GOT3 (cell line): ENCODE results near the gene NAV1.
"Not testable (repeated sequence)": the region's sequence is repeated elsewhere in the genome, so short reads cannot be mapped to it uniquely, and the experiment has no call there.

ENCODE experiments used
- DNase-seq: peaks from one replicate; lab custom pipeline; 2025; ENCODE audit warnings: mixed read lengths; lab: John Stamatoyannopoulos, UW

The NAV1 gene

GRCh38 chr1:201504799-201505502 is 34.0 kb upstream of the NAV1 start:
- no peak for DNase-seq

DNA sequence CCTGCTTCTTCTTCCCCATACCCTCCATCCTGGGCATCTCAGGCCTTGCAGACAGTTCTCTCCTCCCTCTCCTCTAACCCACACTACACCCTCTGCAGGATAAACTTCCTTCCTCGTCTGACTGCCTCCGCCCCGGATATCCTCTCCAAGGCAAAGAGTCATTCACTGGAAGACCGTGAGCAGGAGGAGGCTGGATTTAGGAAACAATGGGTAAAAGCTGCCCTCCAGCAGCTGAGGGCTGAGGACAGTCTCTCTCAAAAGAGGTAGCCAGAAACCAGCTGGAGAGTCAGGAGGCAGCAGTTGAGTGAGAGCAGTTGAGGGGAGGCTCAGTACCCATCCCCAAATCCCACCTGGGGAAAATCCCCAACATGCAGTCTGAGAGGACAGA is 33.4 kb upstream of the NAV1 start:
- DNase-seq, result no peak

GRCh38 chr1:201506092-201506491 is 32.8 kb upstream of the NAV1 start:
- DNase-seq, result no peak

DNA sequence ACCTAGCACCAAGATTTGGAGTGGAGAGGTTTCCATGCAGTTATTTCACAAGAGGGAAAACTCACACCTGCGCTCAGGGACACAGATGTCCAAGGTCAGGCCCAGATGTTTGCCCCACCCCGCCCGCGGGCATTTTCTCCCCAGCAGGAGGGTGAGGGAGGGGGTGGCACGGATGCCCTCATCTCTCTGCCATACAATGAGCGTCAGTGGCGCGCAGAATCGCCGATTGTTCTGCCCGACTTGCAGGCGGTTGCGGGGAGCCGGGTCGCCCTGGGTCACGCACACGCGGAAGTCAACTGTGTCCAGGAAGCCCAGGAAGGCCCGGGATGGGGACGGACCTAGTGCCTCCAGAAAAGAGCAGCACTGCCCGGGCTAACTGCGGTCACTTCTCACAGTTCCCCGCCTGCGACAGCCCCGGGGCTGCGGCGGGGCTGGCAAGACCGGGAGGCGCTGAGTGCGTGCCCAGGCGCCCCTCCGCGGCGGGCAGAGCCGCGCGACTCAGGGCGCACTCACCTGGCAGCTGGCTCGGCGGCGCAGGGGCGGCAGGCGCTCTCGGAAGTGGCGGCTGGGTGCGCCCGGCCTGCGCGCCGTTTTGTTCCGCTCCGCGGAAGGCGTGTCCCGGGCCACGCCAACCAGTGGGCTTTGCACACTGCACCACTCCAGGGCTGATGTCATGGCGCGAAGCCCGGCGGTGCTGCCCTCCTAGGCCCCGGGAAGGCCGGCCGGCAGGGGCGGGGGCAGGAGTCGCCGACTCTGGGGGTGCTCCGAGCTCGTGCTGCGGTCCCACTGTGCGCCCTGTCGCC is 32.2 kb upstream of the NAV1 start, which contains the start of gene CSRP1:
TSS of gene CSRP1 (minus strand) at position 567 of the 803 bp plus-strand sequence. CDS start 10,820 bp downstream, outside the sequence.
- peak; percentile 97 for DNase-seq

DNA sequence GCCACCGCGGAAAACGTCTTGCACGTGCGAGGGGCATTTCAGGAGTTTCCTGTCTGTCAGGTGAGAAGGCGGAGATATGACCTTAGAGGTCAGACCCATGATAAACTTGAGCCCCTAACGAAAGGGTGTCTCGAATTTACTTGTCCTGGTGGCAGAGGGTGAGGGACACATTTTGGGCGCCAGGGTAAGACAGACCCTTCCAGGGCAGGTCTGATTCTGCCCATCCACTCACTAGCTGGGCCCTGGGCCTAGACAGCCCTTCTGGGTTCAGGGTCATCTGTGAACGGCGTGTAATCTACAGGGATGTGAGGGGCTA is 31.6 kb upstream of the NAV1 start:
- no peak for DNase-seq

- no peak for DNase-seq
Observed at GRCh38 chr1:201508809-201509208, 30.1 kb upstream of the NAV1 start.

DNA sequence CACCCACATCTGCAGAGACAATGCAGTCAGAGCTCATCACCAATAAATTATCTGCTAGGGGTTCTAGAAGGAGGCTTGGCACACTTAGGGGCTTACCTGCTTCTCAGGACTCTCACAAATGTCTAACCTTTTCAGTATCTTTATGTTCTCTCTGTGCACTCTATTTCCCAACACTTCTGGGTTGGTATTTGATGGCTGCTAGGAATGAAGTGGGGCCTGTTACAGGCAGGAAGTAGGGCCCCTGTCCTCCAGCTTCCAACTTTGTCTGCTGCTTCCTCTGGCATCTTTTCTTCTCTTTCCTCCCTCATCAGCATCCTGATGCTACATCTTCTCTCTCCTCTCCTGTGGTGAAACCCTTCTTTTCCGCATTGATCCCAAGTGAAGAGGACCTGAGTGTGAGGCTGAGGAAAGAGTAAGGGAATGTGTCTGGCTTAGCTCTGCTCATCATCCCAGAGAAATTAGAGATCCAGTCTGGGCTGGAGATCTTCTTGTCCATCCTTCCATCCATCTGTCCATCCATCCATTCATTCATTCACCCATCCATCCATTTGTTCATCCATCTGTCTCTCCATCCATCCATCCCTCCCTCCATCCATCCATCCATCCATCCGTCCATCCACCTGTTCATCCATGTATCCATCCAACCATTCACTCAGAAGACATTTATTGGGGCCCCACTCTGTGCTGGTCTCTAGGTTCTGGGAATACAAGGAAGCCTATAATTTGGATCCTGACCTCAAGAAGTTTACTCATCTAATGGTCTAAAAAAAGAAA is 29.1 kb upstream of the NAV1 start:
- no peak for DNase-seq

- no peak for DNase-seq
Observed at GRCh38 chr1:201510734-201511133, 28.2 kb upstream of the NAV1 start.

DNA sequence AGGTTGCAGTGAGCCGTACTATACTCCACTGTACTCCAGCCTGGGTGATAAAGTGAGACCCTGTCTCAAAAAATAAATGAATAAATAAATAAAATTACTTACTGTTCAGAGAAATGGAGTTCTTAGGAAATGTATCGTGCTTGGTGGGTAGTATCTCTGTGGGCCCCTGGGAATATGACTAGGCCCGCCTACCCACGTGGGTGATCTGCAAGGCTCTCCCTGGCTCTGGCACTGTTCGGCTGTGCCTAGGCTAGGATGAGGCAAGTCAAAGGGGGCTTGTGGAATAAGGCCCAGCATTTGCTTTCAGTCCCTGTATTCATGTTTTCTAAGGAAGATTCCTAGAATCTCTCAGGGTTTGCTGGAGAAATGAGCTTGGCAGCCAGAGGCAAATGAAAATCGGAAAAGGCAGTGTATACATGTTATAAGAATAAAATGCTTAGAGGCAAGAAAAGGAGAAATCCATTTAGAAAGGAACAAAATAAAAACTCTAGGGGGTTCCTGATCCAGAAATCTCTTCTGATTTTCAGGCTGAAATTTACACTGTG is 27.5 kb upstream of the NAV1 start:
- no peak for DNase-seq

DNA sequence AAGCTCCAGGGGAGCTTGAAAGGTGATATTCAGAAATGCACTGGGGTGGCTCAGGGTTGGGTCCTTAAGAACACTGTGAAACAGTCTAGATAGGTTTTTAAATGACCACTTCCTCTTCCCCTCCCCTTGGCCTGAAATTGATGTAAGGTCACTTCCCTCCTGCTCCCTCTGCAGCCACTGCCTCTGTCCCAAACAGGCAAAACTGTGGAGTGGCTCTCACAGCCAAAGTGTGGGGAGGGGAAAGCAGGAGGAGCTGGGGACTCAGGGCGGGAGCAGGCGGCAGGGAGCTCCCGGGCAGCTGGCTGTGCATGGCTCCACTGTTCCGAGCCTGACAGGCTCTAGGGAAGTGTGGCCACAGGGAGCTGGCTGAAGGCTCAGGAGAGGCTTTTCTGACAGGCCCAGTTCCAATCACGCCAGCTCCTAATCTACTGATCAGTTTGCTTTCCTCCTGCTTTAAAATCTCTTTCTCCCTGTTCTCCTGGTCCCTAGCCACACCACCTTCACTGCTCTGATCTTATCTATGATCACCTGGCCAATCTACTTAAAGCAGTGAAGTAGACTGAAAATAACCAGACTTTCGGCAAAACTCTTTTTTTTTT is 26.9 kb upstream of the NAV1 start:
- DNase-seq, result no peak

DNA sequence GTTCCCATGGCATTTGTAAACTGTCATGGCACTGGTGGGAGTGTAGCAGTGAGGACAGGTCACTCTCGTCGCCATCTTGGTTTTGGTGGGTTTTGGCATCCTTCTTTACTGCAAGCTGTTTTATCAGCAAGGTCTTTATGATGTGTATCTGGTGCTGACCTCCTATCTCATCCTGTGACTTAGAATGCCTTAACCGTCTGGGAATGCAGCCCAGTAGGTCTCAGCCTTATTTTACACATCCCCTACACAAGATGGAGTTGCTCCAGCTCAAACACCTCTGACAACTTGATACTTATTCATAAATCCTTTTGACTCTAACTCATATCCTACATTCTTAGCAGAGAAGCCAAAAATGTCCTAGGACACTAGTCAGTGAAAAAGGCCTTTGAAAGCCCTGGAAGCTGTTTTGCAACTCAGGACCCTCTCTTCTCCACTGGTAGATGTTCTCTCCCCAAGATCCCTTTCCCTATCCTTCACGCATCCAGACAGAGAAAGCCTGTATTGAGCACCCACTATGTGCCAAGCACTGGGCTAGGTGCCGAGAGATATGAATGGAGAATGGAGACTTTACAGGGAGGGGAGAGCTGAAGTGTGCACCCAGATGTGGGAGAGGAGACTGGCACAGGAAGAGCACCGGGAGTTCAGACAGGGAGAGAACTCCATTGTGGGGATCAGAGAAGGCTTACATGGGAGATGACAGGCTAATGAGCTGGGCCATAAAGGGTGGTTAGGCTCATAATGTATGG is 25.3 kb upstream of the NAV1 start:
- no peak for DNase-seq

GRCh38 chr1:201514466-201514865 is 24.5 kb upstream of the NAV1 start:
- no peak for DNase-seq

DNA sequence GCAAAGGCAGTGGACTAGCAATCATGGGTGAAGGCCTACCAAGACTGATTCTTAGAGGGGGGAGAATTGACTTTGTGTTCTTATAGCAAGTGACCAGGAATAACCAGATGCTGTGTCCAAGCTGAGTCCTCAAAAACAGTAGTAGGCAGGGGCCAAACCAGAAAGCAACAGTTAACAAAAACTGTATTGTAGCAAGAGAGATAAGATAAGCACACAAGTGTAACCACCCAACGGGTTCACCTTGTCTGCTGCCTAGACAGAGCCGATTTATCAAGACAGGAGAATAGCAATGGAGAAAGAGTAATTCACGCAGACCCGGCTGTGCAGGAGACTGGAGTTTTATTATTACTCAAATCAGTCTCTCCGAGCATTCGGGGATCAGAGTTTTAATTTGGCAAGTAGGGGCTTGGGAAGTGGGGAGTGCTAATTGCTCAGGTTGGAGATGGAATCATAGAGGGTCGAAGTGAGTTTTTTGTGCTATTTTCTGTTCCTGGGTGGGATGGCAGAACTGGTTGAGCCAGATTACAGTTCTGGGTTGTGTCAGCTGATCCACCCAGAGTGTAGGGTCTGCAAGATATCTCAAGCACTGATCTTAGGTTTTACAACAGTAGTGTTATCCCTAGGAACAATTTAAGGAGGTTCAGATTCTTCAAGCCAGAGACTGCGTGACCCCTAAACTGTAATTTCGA is 23.7 kb upstream of the NAV1 start:
- no peak for DNase-seq

DNA sequence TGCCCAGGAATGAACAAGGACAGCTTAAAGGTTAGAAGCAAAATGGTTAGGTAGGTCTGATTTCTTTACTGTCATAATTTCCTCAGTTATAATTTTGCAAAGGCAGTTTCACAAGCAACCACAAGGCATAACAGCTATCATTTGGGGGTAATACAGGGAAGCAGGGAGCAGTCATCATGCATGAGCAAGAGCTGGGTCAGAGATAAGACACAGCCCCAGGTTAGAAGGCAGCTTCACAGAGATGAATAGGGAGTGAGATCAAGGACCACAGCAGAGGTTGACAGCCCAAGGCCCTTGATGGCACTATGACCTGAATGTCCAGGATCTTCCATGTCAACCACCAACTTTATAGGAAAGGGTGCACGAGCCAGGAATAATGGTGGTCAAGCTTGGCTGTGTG is 23.0 kb upstream of the NAV1 start:
- DNase-seq, result no peak

GRCh38 chr1:201516511-201517127 is 22.3 kb upstream of the NAV1 start:
- no peak for DNase-seq

DNA sequence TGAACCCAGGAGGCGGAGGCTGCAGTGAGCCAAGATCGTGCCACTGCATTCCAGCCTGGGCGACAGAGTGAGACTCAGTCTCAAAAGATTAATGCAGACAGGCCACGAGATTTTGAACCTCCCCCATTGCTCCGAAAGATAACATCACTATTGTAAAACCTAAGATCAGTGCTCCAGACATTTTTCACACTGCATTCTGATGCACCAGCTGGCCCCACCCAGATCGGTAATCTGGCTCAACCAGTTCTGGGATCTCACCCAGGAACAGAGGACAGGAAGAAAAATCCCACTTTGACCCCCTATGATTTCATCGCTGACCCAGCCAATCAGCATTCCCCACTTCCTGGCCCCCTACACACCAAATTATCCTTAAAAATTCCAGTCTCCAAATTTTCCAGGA is 21.3 kb upstream of the NAV1 start:
- no peak for DNase-seq

- DNase-seq, result no peak
Observed at GRCh38 chr1:201518071-201518470, 20.9 kb upstream of the NAV1 start.

- DNase-seq, result not testable (repeated sequence)
Observed at GRCh38 chr1:201520046-201520575, 18.8 kb upstream of the NAV1 start.

- DNase-seq, result no peak
Observed at GRCh38 chr1:201525193-201525778, 13.6 kb upstream of the NAV1 start.

- no peak for DNase-seq
Observed at GRCh38 chr1:201527879-201528278, 11.0 kb upstream of the NAV1 start.
